DOHH2 (cell line): ENCODE measurements around the gene MRPL4.

Experiments
- EZH2phosphoT487 ChIP-seq: fragments of 200-600 bp; sonication (generic); IDR thresholded peaks from 2 replicates; pipeline ENCODE4 v1.6.1; 2017; ENCODE audit warnings: borderline replicate concordance, mild to moderate bottlenecking, antibody characterized with exemption, low read length, moderate library complexity, mixed read lengths
- TF ChIP-seq, protein P1 (sequence below): fragments of 200-600 bp; sonication (generic); IDR thresholded peaks from one replicate; pipeline ENCODE4 v1.5.1; 2014; ENCODE audit warnings: antibody characterized with exemption, mild to moderate bottlenecking, low read depth, low read length; ENCODE audit not compliant: poor library complexity, severe bottlenecking

DNA sequence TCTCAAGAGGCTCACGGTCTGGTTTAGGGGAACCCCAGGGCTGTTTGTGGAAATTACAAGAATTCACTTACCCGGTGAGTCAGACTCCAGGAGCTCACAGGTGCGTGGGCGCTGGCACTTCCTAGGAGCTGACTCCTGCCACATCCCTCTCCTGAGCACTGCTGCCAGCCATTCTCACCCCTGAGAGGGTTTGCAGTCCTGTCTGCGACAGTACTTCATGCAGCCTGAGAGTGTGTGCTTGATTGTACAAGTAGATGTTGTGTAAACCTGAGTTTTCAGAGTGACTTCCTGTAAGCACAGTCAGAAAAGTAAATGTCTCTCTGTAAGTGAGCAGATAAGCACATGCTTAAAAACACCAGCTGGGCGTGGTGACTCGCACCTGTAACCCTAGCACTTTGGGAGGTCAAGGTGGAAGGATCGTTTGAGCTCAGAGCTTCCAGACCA is 8.1 kb downstream of the MRPL4 start:
- TF ChIP-seq, protein P1, sequence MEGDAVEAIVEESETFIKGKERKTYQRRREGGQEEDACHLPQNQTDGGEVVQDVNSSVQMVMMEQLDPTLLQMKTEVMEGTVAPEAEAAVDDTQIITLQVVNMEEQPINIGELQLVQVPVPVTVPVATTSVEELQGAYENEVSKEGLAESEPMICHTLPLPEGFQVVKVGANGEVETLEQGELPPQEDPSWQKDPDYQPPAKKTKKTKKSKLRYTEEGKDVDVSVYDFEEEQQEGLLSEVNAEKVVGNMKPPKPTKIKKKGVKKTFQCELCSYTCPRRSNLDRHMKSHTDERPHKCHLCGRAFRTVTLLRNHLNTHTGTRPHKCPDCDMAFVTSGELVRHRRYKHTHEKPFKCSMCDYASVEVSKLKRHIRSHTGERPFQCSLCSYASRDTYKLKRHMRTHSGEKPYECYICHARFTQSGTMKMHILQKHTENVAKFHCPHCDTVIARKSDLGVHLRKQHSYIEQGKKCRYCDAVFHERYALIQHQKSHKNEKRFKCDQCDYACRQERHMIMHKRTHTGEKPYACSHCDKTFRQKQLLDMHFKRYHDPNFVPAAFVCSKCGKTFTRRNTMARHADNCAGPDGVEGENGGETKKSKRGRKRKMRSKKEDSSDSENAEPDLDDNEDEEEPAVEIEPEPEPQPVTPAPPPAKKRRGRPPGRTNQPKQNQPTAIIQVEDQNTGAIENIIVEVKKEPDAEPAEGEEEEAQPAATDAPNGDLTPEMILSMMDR: no peak
- TF ChIP-seq EZH2phosphoT487: no peak
